D721Med (cell line): ENCODE results near the gene MCM5.

Experiments used
- DNase-seq: peaks from one replicate; pipeline ENCODE4 v3.0.0; 2011; ENCODE audit warnings: low spot score; ENCODE audit not compliant: insufficient read length
- FAIRE-seq: peaks from 2 replicates; lab custom pipeline; 2011; peaks lifted over from hg19 to GRCh38; lab: Jason Lieb, UNC
- CTCF ChIP-seq: IDR thresholded peaks from 2 replicates; pipeline ENCODE4 v1.5.1; 2012; ENCODE audit warnings: mild to moderate bottlenecking, control low read depth; ENCODE audit not compliant: insufficient read depth; ENCODE audit errors: missing control alignments

MCM5 gene

GRCh38 chr22:35473971-35474370 lies 74.0 kb downstream of the MCM5 start:
- no peak for FAIRE-seq
- no peak for TF ChIP-seq CTCF
- no peak for DNase-seq
